Muscle of back (tissue), 10 donors: Measurements from ENCODE around the gene HOXC6. TPM values are rescaled to one million over a fixed set of nuclear protein-coding genes. Genes with fewer than 3 reads are reported as not detected.

Source experiments
- polyA plus RNA-seq, 10 donors: library from polyadenylated mRNA; unstranded; fragments of 120-200 nt; gene quantifications; one replicate each; pipeline ENCODE4 v1.2.1, GENCODE V29; 2013; ENCODE audit not compliant: insufficient read length in 10 of 10

The HOXC6 gene
- polyA plus RNA-seq, 10 donors: 9.6 to 30.4 (median 13.2) TPM

Other genes with a start within 250 kb of the HOXC6 start
- gene HOXC13, start 89.6 kb upstream of the HOXC6 start, polyA plus RNA-seq: 1 to 10 TPM in 1 of 10 donors, under 1 TPM in 1, not detected in 8; 0.68 to 1.4 TPM
- under 1 TPM in 2 of 10 donors, not detected in 8; 0.61 TPM for gene HOXC12, start 73.5 kb upstream of the HOXC6 start, polyA plus RNA-seq
- 1 to 10 TPM in 4 of 10 donors, under 1 TPM in 2, not detected in 4; 0.08 to 9.7 (median 2.8) TPM for gene HOXC11, start 55.3 kb upstream of the HOXC6 start, polyA plus RNA-seq
- 1 to 10 TPM in 2 of 10 donors, under 1 TPM in 4, not detected in 4; 0.05 to 7.9 (median 0.68) TPM for gene HOTAIR, start 53.5 kb upstream of the HOXC6 start, polyA plus RNA-seq
- 10 to 100 TPM in 5 of 10 donors, under 1 TPM in 3, not detected in 2; 0.33 to 55.3 (median 28.8) TPM for gene HOXC10, start 43.3 kb upstream of the HOXC6 start, polyA plus RNA-seq
- 10 to 100 TPM in 5 of 10 donors, 1 to 10 TPM in 2, under 1 TPM in 3; 0.75 to 18.3 (median 8.0) TPM for gene HOXC9, start 28.3 kb upstream of the HOXC6 start, polyA plus RNA-seq
- 10 to 100 TPM in 3 of 10 donors, 1 to 10 TPM in 3, under 1 TPM in 4; 0.50 to 13.8 (median 4.5) TPM for gene HOXC8, start 19.5 kb upstream of the HOXC6 start, polyA plus RNA-seq
- 1 to 10 TPM in 9 of 10 donors, under 1 TPM in 1; 0.63 to 2.7 (median 1.8) TPM for gene HOXC5, start 4.6 kb downstream of the HOXC6 start, polyA plus RNA-seq
- gene HOXC4, start 25.4 kb downstream of the HOXC6 start, polyA plus RNA-seq: 10 to 100 TPM; 17.4 to 26.2 (median 20.8) TPM
- gene SMUG1, start 160.5 kb downstream of the HOXC6 start, polyA plus RNA-seq: 10 to 100 TPM; 20.0 to 27.4 (median 23.0) TPM